ENCODE results near the gene FNIP2.

GRCh38 chr4:158813113-158813512 lies 44.3 kb downstream of the FNIP2 start:
- TF ChIP-seq CTCF (IDR thresholded peaks at IDR 0.05) = no peak
- no peak for TF ChIP-seq EZH2 (IDR thresholded peaks at IDR 0.05; ENCODE audit: borderline replicate concordance, insufficient read depth, low read depth, low read length, poor library complexity, severe bottlenecking)
